ENCODE results near the gene SHROOM4.

The SHROOM4 gene

DNA sequence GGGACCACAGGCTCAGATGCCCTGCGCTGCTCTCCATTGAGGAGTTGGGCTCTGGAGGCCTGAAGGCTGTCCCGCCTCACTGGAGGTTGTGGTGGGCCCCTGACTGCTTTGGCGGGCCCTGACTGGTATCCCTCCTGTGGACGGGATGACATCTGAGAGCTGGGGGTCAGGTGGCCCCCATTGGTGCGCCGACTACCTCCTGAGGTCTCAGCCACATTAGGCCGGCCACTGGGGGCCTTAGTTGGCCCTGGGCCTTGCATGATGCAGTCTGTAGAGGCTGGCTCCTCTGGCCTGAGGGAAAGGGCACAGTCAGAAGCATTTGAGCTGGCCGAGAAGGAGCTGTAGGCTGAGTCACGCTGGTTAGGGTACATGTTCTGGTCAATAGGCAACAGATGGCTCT, 178.8 kb downstream of the SHROOM4 start:
- Histone ChIP-seq H3K36me3 (ENCODE audit: control insufficient read depth, insufficient read depth, low read length) (no peaks in the 10 kb centered on the region), H3K4me1 (ENCODE audit: control insufficient read depth, insufficient read depth, low read length) (no peaks in the 10 kb centered on the region), H3K4me3 (ENCODE audit: insufficient read depth, low read depth, low read length) (no peak overlapping the region), H3K27me3 (ENCODE audit: control insufficient read depth, insufficient read depth, low read length, poor library complexity, severe bottlenecking) (no peaks in the 10 kb centered on the region), H3K27ac (ENCODE audit: insufficient read depth, low read depth, low read length, poor library complexity, severe bottlenecking) (no peak overlapping the region), H3K9me3 (ENCODE audit: control insufficient read depth, low read length) (no peaks in the 10 kb centered on the region)
- 92 to 94% methylated on average over 9 of the region's 9 CpGs for WGBS, 2 experiments

DNA sequence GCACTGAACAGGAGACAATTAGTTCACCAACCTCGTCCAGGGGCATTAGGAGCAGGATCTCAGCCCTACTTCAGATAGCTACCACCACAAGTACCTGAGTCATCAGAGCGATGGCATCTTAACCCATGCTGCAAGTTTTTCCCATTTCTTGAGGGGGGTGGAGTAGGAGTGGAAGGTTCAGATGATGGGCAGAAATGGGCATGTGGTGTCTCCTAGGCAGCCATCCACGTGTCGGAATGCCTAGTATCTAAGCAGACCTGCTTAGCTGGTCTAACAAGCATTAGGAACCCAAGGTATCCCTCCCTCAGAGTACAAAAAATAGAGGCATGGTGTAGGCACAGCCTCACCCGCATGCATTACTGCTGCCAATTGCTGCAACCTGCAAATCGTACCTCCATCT, 184.2 kb downstream of the SHROOM4 start:
- Histone ChIP-seq H3K36me3 (ENCODE audit: control insufficient read depth, insufficient read depth, low read length) (no peaks in the 10 kb centered on the region), H3K9me3 (ENCODE audit: control insufficient read depth, low read length) (no peaks in the 10 kb centered on the region), H3K4me3 (ENCODE audit: insufficient read depth, low read depth, low read length) (no peak overlapping the region), H3K4me1 (ENCODE audit: control insufficient read depth, insufficient read depth, low read length) (no peaks in the 10 kb centered on the region), H3K27ac (ENCODE audit: insufficient read depth, low read depth, low read length, poor library complexity, severe bottlenecking) (no peak overlapping the region), H3K27me3 (ENCODE audit: control insufficient read depth, insufficient read depth, low read length, poor library complexity, severe bottlenecking) (no peaks in the 10 kb centered on the region)
- WGBS, 2 experiments, result 93 to 100% methylated on average over 5 to 6 of the region's 6 CpGs

DNA sequence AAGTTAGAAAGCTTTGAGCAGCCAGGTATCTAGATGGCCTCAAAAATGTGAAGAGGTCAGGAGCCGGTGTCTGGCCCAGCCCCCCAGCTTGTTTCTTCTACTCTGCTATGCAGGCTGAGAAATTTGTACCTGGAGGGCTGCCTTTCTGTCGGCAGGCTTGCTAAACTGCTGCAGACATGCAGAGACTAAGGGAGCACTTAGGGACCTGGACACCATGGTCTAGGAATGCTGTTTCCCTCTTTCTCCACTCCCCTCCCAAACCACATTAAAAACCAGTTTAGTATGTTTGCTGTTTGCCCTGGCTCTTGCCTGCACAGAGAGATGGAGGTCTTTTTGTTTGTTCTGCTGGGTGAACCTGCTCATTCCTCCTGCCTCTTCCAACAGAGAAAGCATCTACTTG, 186.3 kb downstream of the SHROOM4 start:
- H3K4me3 ChIP-seq (ENCODE audit: insufficient read depth, low read depth, low read length), result no peak overlapping the region
- no peaks in the 10 kb centered on the region for H3K9me3 ChIP-seq (ENCODE audit: control insufficient read depth, low read length)
- 83 to 85% methylated on average over 2 of the region's 2 CpGs for WGBS, 2 experiments
- no peak overlapping the region for H3K27ac ChIP-seq (ENCODE audit: insufficient read depth, low read depth, low read length, poor library complexity, severe bottlenecking)
- no peaks in the 10 kb centered on the region for H3K27me3 ChIP-seq (ENCODE audit: control insufficient read depth, insufficient read depth, low read length, poor library complexity, severe bottlenecking)
- no peaks in the 10 kb centered on the region for H3K4me1 ChIP-seq (ENCODE audit: control insufficient read depth, insufficient read depth, low read length)
- no peaks in the 10 kb centered on the region for H3K36me3 ChIP-seq (ENCODE audit: control insufficient read depth, insufficient read depth, low read length)

DNA sequence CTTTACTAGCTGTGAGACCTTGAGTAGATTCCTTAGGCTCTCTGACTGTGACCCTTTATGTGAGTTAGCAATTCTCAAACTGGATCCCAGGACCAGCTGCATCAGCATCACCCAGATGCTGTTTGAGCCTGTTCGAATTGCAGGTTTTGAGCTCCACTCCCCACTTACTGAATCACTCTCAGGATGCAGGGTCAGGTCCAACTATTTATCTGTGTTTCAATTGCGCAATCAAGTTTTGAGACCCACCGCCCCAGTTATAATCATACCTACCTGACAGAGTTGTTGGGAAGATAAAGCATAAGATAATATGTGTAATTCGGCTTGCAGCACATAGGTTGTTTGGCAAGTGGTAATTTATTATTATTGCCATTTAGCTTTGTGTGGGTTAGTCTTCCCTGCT, 187.6 kb downstream of the SHROOM4 start:
- H3K4me1 ChIP-seq (ENCODE audit: control insufficient read depth, insufficient read depth, low read length), result no peaks in the 10 kb centered on the region
- no peak overlapping the region for H3K4me3 ChIP-seq (ENCODE audit: insufficient read depth, low read depth, low read length)
- no peaks in the 10 kb centered on the region for H3K27me3 ChIP-seq (ENCODE audit: control insufficient read depth, insufficient read depth, low read length, poor library complexity, severe bottlenecking)
- H3K9me3 ChIP-seq (ENCODE audit: control insufficient read depth, low read length), result no peaks in the 10 kb centered on the region
- no peaks in the 10 kb centered on the region for H3K36me3 ChIP-seq (ENCODE audit: control insufficient read depth, insufficient read depth, low read length)
- no peak overlapping the region for H3K27ac ChIP-seq (ENCODE audit: insufficient read depth, low read depth, low read length, poor library complexity, severe bottlenecking)
- 79 to 97% methylated on average over 2 of the region's 4 CpGs for WGBS, 2 experiments

DNA sequence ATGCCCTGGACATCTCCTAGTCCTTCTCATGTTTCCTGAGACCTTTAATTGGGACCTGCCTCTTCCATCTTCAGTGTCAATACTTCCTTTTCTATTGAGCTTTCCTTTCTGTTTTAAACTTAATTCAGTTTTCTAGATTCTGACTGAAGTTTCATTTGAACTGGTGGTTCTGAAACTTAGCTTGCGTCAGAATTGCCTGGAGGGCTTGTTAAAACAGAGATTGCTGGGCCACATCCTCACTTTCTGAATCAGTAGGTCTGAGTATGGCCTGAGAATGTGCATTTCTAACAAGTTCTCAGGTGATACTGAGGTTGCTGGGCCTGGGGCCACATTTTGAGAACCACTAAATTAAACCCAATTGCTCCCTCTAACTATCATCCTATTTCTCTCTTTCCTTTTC, 191.2 kb downstream of the SHROOM4 start:
- 92 to 100% methylated on average over 1 of the region's 1 CpG for WGBS, 2 experiments
- no peaks in the 10 kb centered on the region for H3K27me3 ChIP-seq (ENCODE audit: control insufficient read depth, insufficient read depth, low read length, poor library complexity, severe bottlenecking)
- H3K27ac ChIP-seq (ENCODE audit: insufficient read depth, low read depth, low read length, poor library complexity, severe bottlenecking), result no peak overlapping the region
- no peaks in the 10 kb centered on the region for H3K36me3 ChIP-seq (ENCODE audit: control insufficient read depth, insufficient read depth, low read length)
- H3K4me1 ChIP-seq (ENCODE audit: control insufficient read depth, insufficient read depth, low read length), result no peaks in the 10 kb centered on the region
- H3K4me3 ChIP-seq (ENCODE audit: insufficient read depth, low read depth, low read length), result no peak overlapping the region
- no peaks in the 10 kb centered on the region for H3K9me3 ChIP-seq (ENCODE audit: control insufficient read depth, low read length)

DNA sequence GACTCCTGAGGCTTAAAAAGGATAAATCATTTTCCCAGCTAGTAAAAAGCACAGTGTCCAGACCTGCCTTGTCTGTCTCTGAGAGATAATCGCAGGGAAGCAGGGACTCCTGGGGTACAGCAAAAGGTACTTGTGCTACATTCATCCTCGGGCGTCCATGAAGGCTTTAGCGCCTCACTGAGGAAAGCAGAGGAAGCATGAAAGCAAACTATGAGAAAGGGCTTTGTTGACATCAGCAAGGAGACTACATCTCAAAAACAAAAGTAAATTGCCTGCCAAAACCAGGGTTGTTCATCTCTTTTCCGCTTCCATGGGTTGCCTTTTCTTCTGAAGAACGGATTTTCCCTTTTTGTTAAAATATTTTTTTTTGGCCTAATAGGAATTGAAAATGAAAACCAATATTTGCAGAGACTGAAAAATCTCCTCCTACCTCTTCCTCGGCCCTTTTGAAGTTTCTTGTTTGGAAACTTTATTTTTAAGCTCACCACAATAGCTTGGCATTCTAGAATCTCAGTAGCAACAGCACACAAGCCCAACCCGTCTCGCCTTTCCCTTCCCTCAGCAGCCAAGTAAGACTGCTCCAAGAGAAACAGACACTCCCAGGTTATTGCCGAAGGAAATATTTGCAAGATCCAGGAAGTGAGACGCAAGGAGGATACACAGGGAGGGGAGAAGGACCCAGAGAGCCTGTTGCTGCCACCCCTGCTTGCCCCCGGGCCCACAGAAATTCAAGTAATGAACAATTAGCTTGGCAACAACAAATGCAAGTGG, 195.0 kb downstream of the SHROOM4 start:
- WGBS, 2 experiments, result 84 to 87% methylated on average over 10 to 12 of the region's 12 CpGs
- H3K36me3 ChIP-seq (ENCODE audit: control insufficient read depth, insufficient read depth, low read length), result no peaks in the 10 kb centered on the region
- no peak overlapping the region for H3K4me3 ChIP-seq (ENCODE audit: insufficient read depth, low read depth, low read length)
- H3K9me3 ChIP-seq (ENCODE audit: control insufficient read depth, low read length), result no peaks in the 10 kb centered on the region
- no peaks in the 10 kb centered on the region for H3K4me1 ChIP-seq (ENCODE audit: control insufficient read depth, insufficient read depth, low read length)
- H3K27me3 ChIP-seq (ENCODE audit: control insufficient read depth, insufficient read depth, low read length, poor library complexity, severe bottlenecking), result no peaks in the 10 kb centered on the region
- H3K27ac ChIP-seq (ENCODE audit: insufficient read depth, low read depth, low read length, poor library complexity, severe bottlenecking), result no peak overlapping the region

DNA sequence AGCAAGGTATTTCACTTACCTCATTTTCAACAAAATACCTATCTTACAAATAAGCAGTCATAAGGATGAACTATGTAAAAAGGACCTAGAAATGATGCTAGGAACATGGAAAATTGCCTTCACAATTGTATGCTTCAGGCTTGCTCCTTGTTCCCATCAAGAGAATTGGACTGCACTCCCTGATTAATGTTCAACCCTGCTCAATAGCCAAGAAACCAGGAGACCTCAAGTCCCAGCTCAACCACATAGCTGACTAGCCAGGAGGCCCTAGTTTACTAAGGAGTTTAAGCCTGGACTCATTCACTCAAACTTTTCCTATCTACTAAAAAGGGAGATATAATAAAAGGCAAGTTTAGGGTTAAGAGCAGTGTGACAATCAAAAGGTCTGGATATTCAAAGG, 196.8 kb downstream of the SHROOM4 start:
- no peaks in the 10 kb centered on the region for H3K9me3 ChIP-seq (ENCODE audit: control insufficient read depth, low read length)
- H3K36me3 ChIP-seq (ENCODE audit: control insufficient read depth, insufficient read depth, low read length), result no peaks in the 10 kb centered on the region
- H3K27ac ChIP-seq (ENCODE audit: insufficient read depth, low read depth, low read length, poor library complexity, severe bottlenecking), result no peak overlapping the region
- H3K4me1 ChIP-seq (ENCODE audit: control insufficient read depth, insufficient read depth, low read length), result no peaks in the 10 kb centered on the region
- H3K27me3 ChIP-seq (ENCODE audit: control insufficient read depth, insufficient read depth, low read length, poor library complexity, severe bottlenecking), result no peaks in the 10 kb centered on the region
- no peak overlapping the region for H3K4me3 ChIP-seq (ENCODE audit: insufficient read depth, low read depth, low read length)

DNA sequence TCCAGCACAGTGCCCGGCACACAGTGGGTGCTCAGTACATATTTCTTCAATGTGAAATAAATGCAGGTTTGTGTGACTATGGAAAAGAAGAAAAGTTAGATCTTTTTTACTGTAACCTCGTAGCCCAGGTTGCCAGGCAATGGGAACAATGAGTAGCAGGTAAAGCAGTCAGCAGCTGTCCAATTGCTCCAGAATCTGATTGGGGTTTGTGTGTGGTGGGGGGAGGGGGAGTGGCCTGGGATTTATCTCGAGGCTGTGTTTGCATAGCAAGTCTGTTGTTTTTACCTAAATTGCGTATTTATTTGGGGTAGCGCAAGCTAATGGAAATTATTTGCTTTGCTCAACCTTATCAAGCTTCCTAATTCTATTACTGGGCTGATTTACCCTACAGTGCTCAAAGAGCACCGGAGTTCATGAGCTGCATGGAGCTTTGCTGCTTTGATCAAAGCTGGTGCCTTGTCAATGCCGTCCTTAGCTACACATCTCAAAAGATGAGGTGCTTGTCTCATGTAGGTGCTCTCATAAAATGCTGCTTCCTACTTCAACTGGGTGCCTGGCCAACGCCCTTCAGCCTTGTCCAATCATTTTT, 198.3 kb downstream of the SHROOM4 start:
- Histone ChIP-seq H3K4me3 (ENCODE audit: insufficient read depth, low read depth, low read length) (no peak overlapping the region), H3K4me1 (ENCODE audit: control insufficient read depth, insufficient read depth, low read length) (no peaks in the 10 kb centered on the region)
- 77 to 83% methylated on average over 6 to 8 of the region's 8 CpGs for WGBS, 2 experiments

DNA sequence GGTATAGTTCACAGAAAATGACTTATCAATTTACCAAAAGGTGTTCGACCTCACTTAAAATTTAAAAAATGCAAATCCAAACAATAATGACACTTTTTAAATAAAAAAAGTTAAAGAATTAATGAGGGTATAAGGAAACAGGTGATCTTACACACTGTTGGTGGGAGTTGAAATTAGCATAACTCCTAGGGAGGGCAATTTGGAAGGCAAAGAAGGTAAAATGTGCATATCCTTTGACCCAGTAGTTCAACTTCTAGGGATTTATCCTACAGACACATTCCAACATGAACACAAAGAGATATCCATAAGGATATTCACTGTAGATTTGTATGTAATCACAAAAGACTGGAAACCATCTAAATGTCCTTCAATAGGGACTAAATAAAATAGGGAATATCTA, 199.5 kb downstream of the SHROOM4 start:
- Histone ChIP-seq H3K4me1 (ENCODE audit: control insufficient read depth, insufficient read depth, low read length) (no peaks in the 10 kb centered on the region), H3K27me3 (ENCODE audit: control insufficient read depth, insufficient read depth, low read length, poor library complexity, severe bottlenecking) (no peaks in the 10 kb centered on the region), H3K36me3 (ENCODE audit: control insufficient read depth, insufficient read depth, low read length) (no peaks in the 10 kb centered on the region), H3K9me3 (ENCODE audit: control insufficient read depth, low read length) (no peaks in the 10 kb centered on the region), H3K4me3 (ENCODE audit: insufficient read depth, low read depth, low read length) (no peak overlapping the region), H3K27ac (ENCODE audit: insufficient read depth, low read depth, low read length, poor library complexity, severe bottlenecking) (no peak overlapping the region)
- no CpG with 5 or more reads among the region's 1 CpG for WGBS, 2 experiments

More for the DNA sequence above, 198.3 kb downstream of the SHROOM4 start:
- no peaks in the 10 kb centered on the region for H3K9me3 ChIP-seq (ENCODE audit: control insufficient read depth, low read length)
- H3K36me3 ChIP-seq (ENCODE audit: control insufficient read depth, insufficient read depth, low read length), result no peaks in the 10 kb centered on the region
- no peaks in the 10 kb centered on the region for H3K27me3 ChIP-seq (ENCODE audit: control insufficient read depth, insufficient read depth, low read length, poor library complexity, severe bottlenecking)
- no peak overlapping the region for H3K27ac ChIP-seq (ENCODE audit: insufficient read depth, low read depth, low read length, poor library complexity, severe bottlenecking)

DNA sequence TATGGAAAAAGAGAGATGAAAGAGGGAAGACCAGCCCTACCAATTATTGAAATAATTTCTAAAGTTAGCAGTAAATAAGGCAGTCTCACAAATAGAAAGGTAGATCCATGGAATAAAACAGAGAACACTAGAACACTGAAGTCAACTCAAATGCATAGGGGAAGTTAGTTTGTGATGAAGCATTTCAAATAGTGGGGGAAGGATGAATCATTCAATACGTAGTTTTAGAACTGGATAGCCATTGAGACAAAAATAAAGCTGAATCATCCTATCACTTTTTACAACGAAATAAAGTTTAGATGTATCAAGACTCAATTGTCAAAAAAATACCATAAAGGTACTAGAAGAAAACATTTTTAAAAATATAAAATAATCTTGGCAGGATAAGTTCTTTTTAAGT, 200.1 kb downstream of the SHROOM4 start:
- no peaks in the 10 kb centered on the region for H3K4me1 ChIP-seq (ENCODE audit: control insufficient read depth, insufficient read depth, low read length)
- H3K27ac ChIP-seq (ENCODE audit: insufficient read depth, low read depth, low read length, poor library complexity, severe bottlenecking), result no peak overlapping the region
- no peaks in the 10 kb centered on the region for H3K9me3 ChIP-seq (ENCODE audit: control insufficient read depth, low read length)
- no peak overlapping the region for H3K4me3 ChIP-seq (ENCODE audit: insufficient read depth, low read depth, low read length)
- no peaks in the 10 kb centered on the region for H3K27me3 ChIP-seq (ENCODE audit: control insufficient read depth, insufficient read depth, low read length, poor library complexity, severe bottlenecking)
- H3K36me3 ChIP-seq (ENCODE audit: control insufficient read depth, insufficient read depth, low read length), result no peaks in the 10 kb centered on the region
- no CpG with 5 or more reads among the region's 2 CpGs for WGBS, 2 experiments

Data from ectodermal cell (in vitro differentiated cells).